Keratinocyte (primary cell): ENCODE data around the gene FIGN.

Experiments
- EZH2 ChIP-seq: IDR thresholded peaks from one replicate; pipeline ENCODE4 v1.6.1; 2012; ENCODE audit warnings: inconsistent platforms, mild to moderate bottlenecking, low read length, moderate library complexity
- TF ChIP-seq, protein P1 (sequence below), 3 experiments: IDR thresholded peaks in 1 of 3; conservative IDR thresholded peaks in 1 of 3; optimal IDR thresholded peaks in 1 of 3; 2 replicates in 2 of 3; 3 replicates in 1 of 3; pipeline versions ENCODE3 to v1.5.1; 2011; ENCODE audit warnings: low read length in 3 of 3, mild to moderate bottlenecking in 3 of 3, moderate library complexity in 2 of 3, control low read depth in 1 of 3, inconsistent platforms in 1 of 3; ENCODE audit not compliant: insufficient read depth in 2 of 3; ENCODE audit errors: extremely low read depth in 1 of 3

DNA sequence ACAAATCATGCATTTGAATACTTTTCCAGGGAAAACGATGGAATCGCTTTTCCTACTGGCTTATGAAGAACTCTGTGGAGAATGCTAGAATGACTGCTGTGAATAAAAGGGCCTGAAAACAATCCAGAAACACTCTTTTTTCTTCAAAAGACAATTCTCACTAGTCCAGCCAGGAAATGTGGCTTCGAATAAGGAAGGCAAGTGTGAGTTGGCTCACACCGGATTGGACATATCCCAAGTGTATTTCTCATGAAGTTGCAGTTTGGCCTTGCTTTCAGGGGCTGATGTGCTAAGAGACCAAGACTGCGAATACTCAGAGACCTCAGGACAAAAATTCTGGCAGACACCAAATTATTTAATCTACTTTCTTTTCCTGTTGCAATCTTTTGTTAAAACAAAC lies 54.1 kb downstream of the FIGN start:
- TF ChIP-seq, protein P1, sequence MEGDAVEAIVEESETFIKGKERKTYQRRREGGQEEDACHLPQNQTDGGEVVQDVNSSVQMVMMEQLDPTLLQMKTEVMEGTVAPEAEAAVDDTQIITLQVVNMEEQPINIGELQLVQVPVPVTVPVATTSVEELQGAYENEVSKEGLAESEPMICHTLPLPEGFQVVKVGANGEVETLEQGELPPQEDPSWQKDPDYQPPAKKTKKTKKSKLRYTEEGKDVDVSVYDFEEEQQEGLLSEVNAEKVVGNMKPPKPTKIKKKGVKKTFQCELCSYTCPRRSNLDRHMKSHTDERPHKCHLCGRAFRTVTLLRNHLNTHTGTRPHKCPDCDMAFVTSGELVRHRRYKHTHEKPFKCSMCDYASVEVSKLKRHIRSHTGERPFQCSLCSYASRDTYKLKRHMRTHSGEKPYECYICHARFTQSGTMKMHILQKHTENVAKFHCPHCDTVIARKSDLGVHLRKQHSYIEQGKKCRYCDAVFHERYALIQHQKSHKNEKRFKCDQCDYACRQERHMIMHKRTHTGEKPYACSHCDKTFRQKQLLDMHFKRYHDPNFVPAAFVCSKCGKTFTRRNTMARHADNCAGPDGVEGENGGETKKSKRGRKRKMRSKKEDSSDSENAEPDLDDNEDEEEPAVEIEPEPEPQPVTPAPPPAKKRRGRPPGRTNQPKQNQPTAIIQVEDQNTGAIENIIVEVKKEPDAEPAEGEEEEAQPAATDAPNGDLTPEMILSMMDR (optimal IDR thresholded peaks at IDR 0.05 in 1 of 3, IDR thresholded peaks at IDR 0.05 in 1 of 3, conservative IDR thresholded peaks at IDR 0.05 in 1 of 3; ENCODE audit: extremely low read depth in 1 of 3, insufficient read depth in 2 of 3, low read length in 3 of 3): no peak
- TF ChIP-seq EZH2: no peak
